Neural progenitor cell (in vitro differentiated cells): ENCODE results near the gene LRRC45. TPM values are rescaled to one million over a fixed set of nuclear protein-coding genes. Genes with fewer than 3 reads are reported as not detected.

Experiments used
- DNase-seq: peaks from one replicate; pipeline ENCODE4 v3.0.0-alpha.2; 2016; ENCODE audit warnings: low spot score
- H2AFZ ChIP-seq: fragments of 200-600 bp; sonication (generic); replicated peaks from 2 replicates; pipeline ENCODE4 v1.6.1; 2016; ENCODE audit warnings: antibody characterized with exemption
- H3F3A ChIP-seq: fragments of 200-600 bp; sonication (generic); 2 replicates; pipeline ENCODE4 v1.6.1; 2016; ENCODE audit warnings: antibody characterized with exemption, low read depth
- H3K27ac ChIP-seq: fragments of 200-600 bp; sonication (generic); 2 replicates; pipeline ENCODE4 v1.5.1; 2016; ENCODE audit warnings: mild to moderate bottlenecking
- H3K27me3 ChIP-seq: fragments of 200-600 bp; sonication (generic); 2 replicates; pipeline ENCODE4 v1.6.1; 2016; ENCODE audit warnings: mild to moderate bottlenecking, moderate library complexity
- H3K36me3 ChIP-seq: fragments of 200-600 bp; sonication (generic); 2 replicates; pipeline ENCODE4 v1.5.1; 2016
- H3K4me1 ChIP-seq: fragments of 200-600 bp; sonication (generic); 2 replicates; pipeline ENCODE4 v1.6.1; 2016; ENCODE audit warnings: mixed run types
- H3K4me2 ChIP-seq: fragments of 200-600 bp; sonication (generic); 2 replicates; pipeline ENCODE4 v1.6.1; 2016
- H3K4me3 ChIP-seq: fragments of 200-600 bp; sonication (generic); 2 replicates; pipeline ENCODE4 v1.5.1; 2016
- H3K79me2 ChIP-seq: fragments of 200-600 bp; sonication (generic); 2 replicates; pipeline ENCODE4 v1.6.1; 2016; ENCODE audit warnings: low read depth
- H3K9ac ChIP-seq: fragments of 200-600 bp; sonication (generic); 2 replicates; pipeline ENCODE4 v1.6.1; 2016
- H3K9me3 ChIP-seq: fragments of 200-600 bp; sonication (generic); 2 replicates; pipeline ENCODE4 v1.5.1; 2016; ENCODE audit warnings: low read depth
- H4K20me1 ChIP-seq: fragments of 200-600 bp; sonication (generic); 2 replicates; pipeline ENCODE4 v1.6.1; 2016; ENCODE audit warnings: low read depth
- H3K27ac Mint-ChIP-seq: 3 replicates; pipeline ENCODE4 v1.8.0; 2021; ENCODE audit warnings: mixed read lengths
- H3K27me3 Mint-ChIP-seq: 2 replicates; pipeline ENCODE4 v1.8.0; 2022; ENCODE audit warnings: low read depth, mild to moderate bottlenecking, inconsistent platforms, moderate library complexity, mixed read lengths; ENCODE audit not compliant: insufficient read depth
- H3K36me3 Mint-ChIP-seq: 3 replicates; pipeline ENCODE4 v1.8.0; 2021; ENCODE audit warnings: mixed read lengths
- H3K4me1 Mint-ChIP-seq: 3 replicates; pipeline ENCODE4 v1.8.0; 2021; ENCODE audit warnings: mixed read lengths
- H3K4me3 Mint-ChIP-seq: 3 replicates; pipeline ENCODE4 v1.8.0; 2021; ENCODE audit warnings: mild to moderate bottlenecking, moderate library complexity, mixed read lengths
- H3K9me3 Mint-ChIP-seq: 3 replicates; pipeline ENCODE4 v1.8.0; 2020; ENCODE audit warnings: mixed read lengths
- CTCF ChIP-seq: fragments of 200-600 bp; sonication (generic); IDR thresholded peaks from 2 replicates; pipeline ENCODE4 v1.5.1; 2017; ENCODE audit warnings: antibody characterized with exemption, mild to moderate bottlenecking
- EZH2 ChIP-seq: fragments of 200-600 bp; sonication (generic); IDR thresholded peaks from 2 replicates; pipeline ENCODE4 v1.6.1; 2017; ENCODE audit warnings: antibody characterized with exemption, mild to moderate bottlenecking, moderate library complexity
- EZH2phosphoT487 ChIP-seq: fragments of 200-600 bp; sonication (generic); IDR thresholded peaks from 2 replicates; pipeline ENCODE4 v1.6.1; 2017; ENCODE audit warnings: antibody characterized with exemption
- total RNA-seq: library from RNA; depleted of rRNA; stranded (reverse); fragments of >200 nt; gene quantifications from 2 replicates; pipeline ENCODE4 v1.2.3, GENCODE V29; 2015; ENCODE audit warnings: low replicate concordance

The LRRC45 gene
- total RNA-seq, 1 donor from 2014 or later = 15.4 TPM

GRCh38 chr17:82010575-82011525, 12.3 kb upstream of the LRRC45 start:
- no peak overlapping the region for H2AFZ ChIP-seq
- DNase-seq = no peak
- no peak overlapping the region for H3K4me3 ChIP-seq
- no peaks in the 10 kb centered on the region for H4K20me1 ChIP-seq
- no peak overlapping the region for H3K27ac Mint-ChIP-seq
- H3K9me3 ChIP-seq = no peaks in the 10 kb centered on the region
- H3K36me3 Mint-ChIP-seq = peaks cover 3% of the 10 kb centered on the region
- H3F3A ChIP-seq = no peaks in the 10 kb centered on the region
- no peaks in the 10 kb centered on the region for H3K4me1 ChIP-seq
- peaks cover 8% of the 10 kb centered on the region for H3K4me1 Mint-ChIP-seq
- no peaks in the 10 kb centered on the region for H3K27me3 ChIP-seq
- H3K79me2 ChIP-seq = no peaks in the 10 kb centered on the region
- no peak overlapping the region for H3K27ac ChIP-seq
- H3K4me3 Mint-ChIP-seq = no peak overlapping the region
- H3K9me3 Mint-ChIP-seq = no peaks in the 10 kb centered on the region
- no peak for TF ChIP-seq EZH2phosphoT487
- TF ChIP-seq EZH2 = no peak
- no peak for TF ChIP-seq CTCF
- peaks cover 3% of the 10 kb centered on the region for H3K27me3 Mint-ChIP-seq
- H3K4me2 ChIP-seq = no peak overlapping the region
- no peaks in the 10 kb centered on the region for H3K36me3 ChIP-seq
- H3K9ac ChIP-seq = no peak overlapping the region

GRCh38 chr17:82011617-82012187, 11.4 kb upstream of the LRRC45 start:
- Histone ChIP-seq H4K20me1 (no peaks in the 10 kb centered on the region), H3K9me3 (no peaks in the 10 kb centered on the region), H3K79me2 (no peaks in the 10 kb centered on the region), H3K36me3 (no peaks in the 10 kb centered on the region), H2AFZ (no peak overlapping the region), H3K27ac (peak overlapping the region; percentile 53), H3F3A (no peaks in the 10 kb centered on the region), H3K9ac (peak overlapping the region; percentile 37), H3K27me3 (no peaks in the 10 kb centered on the region), H3K4me2 (no peak overlapping the region), H3K4me3 (no peak overlapping the region), H3K4me1 (no peaks in the 10 kb centered on the region)
- H3K36me3 Mint-ChIP-seq = no peaks in the 10 kb centered on the region
- DNase-seq = no peak
- H3K4me3 Mint-ChIP-seq = no peak overlapping the region
- H3K4me1 Mint-ChIP-seq = peaks cover 3% of the 10 kb centered on the region
- H3K9me3 Mint-ChIP-seq = no peaks in the 10 kb centered on the region
- TF ChIP-seq CTCF = no peak
- TF ChIP-seq EZH2phosphoT487 = no peak
- no peak for TF ChIP-seq EZH2
- peaks cover 3% of the 10 kb centered on the region for H3K27me3 Mint-ChIP-seq
- H3K27ac Mint-ChIP-seq = no peak overlapping the region

- no peak for DNase-seq
- Histone ChIP-seq H3K36me3 (no peaks in the 10 kb centered on the region), H3K9me3 (no peaks in the 10 kb centered on the region), H3K4me3 (no peak overlapping the region), H3K27ac (peak overlapping the region; percentile 53), H3K4me2 (no peak overlapping the region), H3K27me3 (no peaks in the 10 kb centered on the region), H3F3A (no peaks in the 10 kb centered on the region), H4K20me1 (no peaks in the 10 kb centered on the region), H3K4me1 (no peaks in the 10 kb centered on the region), H3K9ac (peak overlapping the region; percentile 37), H2AFZ (no peak overlapping the region), H3K79me2 (no peaks in the 10 kb centered on the region)
- H3K27me3 Mint-ChIP-seq = peaks cover 3% of the 10 kb centered on the region
- H3K4me1 Mint-ChIP-seq = peaks cover 3% of the 10 kb centered on the region
- H3K4me3 Mint-ChIP-seq = no peak overlapping the region
- no peak overlapping the region for H3K27ac Mint-ChIP-seq
- TF ChIP-seq CTCF (no peak), EZH2 (no peak), EZH2phosphoT487 (no peak)
- H3K9me3 Mint-ChIP-seq = no peaks in the 10 kb centered on the region
- H3K36me3 Mint-ChIP-seq = no peaks in the 10 kb centered on the region
Observed at GRCh38 chr17:82012261-82012639, 10.9 kb upstream of the LRRC45 start.
